ENCODE results near the gene RBM28.
A peak's percentile ranks its signal among the peaks of the same experiment; 100 is the strongest.

Gene RBM28

DNA sequence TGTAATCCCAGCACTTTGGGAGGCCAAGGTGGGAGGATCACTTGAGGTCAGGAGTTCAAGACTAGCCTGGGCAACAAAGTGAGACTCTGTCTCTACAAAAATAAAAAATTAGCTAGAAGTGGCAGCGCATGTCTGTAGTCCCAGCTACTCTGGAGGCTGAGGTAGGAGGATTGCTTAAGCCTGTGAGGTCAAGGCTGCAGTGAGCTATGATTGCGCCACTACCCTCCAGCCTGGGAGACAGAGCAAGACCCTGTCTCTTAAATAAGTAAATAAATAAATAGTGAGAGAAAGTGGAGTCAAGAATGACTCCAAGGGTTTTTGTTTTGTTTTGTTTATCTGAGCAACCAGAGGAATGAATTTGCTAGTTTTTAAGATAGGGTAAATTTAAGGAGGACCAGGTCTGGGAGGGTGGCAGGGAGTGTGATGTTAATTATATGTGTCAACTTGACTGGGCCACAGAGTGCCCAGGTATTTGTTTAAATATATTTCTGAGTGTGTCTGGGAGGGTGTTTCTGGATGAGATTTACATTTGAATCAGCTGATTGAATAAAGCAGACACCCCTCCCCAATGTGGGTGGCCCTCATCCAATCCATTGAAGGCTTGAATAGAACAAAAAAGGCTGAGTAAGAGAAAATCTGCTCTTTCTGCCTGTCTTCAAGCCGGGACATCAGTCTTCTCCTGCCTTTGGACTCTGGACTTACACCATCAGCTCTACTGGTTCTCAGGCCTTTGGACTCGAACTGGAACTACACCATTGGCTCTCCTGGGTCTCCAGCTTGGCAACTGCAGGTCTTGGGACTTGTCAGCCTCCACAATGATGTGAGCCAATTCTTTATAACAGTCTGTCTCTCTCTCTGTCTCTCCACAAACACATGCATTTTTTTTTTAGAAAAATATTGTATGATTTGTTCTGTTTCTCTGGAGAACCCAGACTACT lies 42.5 kb upstream of the RBM28 start:
- TF ChIP-seq, protein P1, sequence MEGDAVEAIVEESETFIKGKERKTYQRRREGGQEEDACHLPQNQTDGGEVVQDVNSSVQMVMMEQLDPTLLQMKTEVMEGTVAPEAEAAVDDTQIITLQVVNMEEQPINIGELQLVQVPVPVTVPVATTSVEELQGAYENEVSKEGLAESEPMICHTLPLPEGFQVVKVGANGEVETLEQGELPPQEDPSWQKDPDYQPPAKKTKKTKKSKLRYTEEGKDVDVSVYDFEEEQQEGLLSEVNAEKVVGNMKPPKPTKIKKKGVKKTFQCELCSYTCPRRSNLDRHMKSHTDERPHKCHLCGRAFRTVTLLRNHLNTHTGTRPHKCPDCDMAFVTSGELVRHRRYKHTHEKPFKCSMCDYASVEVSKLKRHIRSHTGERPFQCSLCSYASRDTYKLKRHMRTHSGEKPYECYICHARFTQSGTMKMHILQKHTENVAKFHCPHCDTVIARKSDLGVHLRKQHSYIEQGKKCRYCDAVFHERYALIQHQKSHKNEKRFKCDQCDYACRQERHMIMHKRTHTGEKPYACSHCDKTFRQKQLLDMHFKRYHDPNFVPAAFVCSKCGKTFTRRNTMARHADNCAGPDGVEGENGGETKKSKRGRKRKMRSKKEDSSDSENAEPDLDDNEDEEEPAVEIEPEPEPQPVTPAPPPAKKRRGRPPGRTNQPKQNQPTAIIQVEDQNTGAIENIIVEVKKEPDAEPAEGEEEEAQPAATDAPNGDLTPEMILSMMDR (IDR thresholded peaks at IDR 0.05): no peak
- intact Hi-C loops (cut with DNase I; ENCODE audit: low total_unique reads): loop anchor here (2.0 kb wide), 1 partner anchor 37 kb away; no protein-coding TSS in a partner anchor

DNA sequence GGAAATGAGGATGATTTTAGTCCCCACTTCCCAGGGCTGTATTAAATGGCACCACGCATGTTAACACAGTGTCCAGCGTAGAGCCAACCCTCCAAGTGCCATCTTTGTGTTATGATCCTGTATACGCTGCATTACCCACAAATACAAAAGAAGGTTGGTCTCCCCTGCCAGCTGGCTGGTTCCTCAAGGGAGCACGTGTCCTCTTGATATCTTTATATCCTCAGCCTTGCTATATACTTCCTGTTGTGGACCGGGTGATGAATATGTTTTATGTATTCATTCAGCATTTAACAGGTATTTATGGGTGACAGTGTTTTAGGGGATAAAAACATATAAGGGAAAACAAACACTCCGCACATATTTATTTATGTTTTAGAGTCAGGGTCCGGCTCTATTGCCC lies 41.0 kb upstream of the RBM28 start:
- Histone ChIP-seq H3K4me3 (no peak overlapping the region), H3K4me1 (peaks cover 0 to 7% (median 2%) of the 10 kb centered on the region in 4 donors), H3K27me3 (peaks cover 0 to 20% of the 10 kb centered on the region in 2 donors), H3K9me3 (no peaks in the 10 kb centered on the region), H3K36me3 (no peaks in the 10 kb centered on the region), H3K27ac (no peak overlapping the region)
- TF ChIP-seq, protein P1 (IDR thresholded peaks at IDR 0.05): no peak
- DNase-seq: no peak
- intact Hi-C loops (cut with DNase I; ENCODE audit: low total_unique reads): no loop called here

More for the DNA sequence above, 42.5 kb upstream of the RBM28 start:
- H3K4me3 ChIP-seq: no peak overlapping the region
- no peaks in the 10 kb centered on the region for H3K9me3 ChIP-seq
- H3K36me3 ChIP-seq: peaks cover 0 to under 1% (median 0%) of the 10 kb centered on the region in 3 donors
- no peak overlapping the region for H3K27ac ChIP-seq
- peaks cover 0 to 14% of the 10 kb centered on the region in 2 donors for H3K27me3 ChIP-seq
- no peak for DNase-seq
- H3K4me1 ChIP-seq: peaks cover 0 to 7% (median 2%) of the 10 kb centered on the region in 4 donors

DNA sequence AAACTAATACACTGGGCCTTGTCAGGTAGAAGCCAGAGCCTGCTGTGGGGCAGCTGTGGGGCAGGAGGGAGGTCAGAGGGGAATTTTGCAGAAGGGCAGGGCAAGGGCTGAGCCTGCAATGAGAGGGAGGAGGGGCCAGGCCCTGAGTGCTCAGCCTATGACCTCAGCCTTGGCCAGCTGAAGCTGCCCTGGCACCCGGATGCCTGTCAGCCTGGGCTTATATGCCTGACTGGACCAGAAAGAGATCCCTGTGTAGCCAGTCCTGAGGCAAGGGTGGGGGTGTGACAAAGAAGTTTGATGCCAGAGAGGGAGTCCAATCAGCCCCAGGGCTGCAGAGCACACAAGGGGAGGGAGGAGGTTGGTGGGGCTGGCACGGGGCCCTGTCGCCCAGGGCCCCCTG lies 40.1 kb upstream of the RBM28 start:
- Histone ChIP-seq H3K27ac (no peak overlapping the region), H3K27me3 (peaks cover 0 to 11% of the 10 kb centered on the region in 2 donors), H3K4me3 (no peak overlapping the region), H3K9me3 (no peaks in the 10 kb centered on the region), H3K4me1 (peaks cover 0 to 7% (median 2%) of the 10 kb centered on the region in 4 donors), H3K36me3 (no peaks in the 10 kb centered on the region)
- TF ChIP-seq, protein P1 (IDR thresholded peaks at IDR 0.05): no peak
- DNase-seq: no peak
- intact Hi-C loops (cut with DNase I; ENCODE audit: low total_unique reads): no loop called here

DNA sequence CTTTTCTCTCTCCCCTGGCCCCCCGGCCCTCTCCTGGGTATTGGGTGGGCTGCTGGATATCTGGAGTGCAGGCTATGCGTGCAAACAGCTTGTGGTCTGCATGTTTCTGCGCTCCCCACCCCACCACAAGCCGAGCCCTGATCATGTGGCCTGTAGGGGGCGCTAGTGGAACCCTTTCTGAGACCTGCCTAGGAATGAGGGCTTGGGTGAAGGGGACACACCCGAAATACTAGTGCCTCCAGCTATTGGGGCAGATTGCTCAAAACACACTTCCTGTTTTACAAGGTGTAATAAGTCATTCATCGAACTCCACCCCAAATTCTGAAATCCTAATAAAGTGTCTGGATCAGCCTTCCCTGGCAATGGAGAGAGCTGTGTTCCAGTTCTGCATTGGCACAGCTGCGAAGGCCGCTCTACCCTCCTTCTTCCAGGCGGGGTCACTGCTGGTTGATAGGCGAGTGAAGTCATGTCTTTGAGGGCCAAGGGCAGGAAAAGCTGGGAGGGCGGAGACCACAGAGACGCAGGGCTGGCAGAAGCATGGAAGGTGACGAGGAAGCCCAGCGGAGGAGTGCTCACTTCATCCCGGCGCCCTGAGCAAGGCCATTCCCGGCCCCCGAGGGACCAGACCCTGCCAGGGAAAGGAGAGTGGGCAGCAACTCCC lies 37.6 kb upstream of the RBM28 start:
- intact Hi-C loops (cut with DNase I; ENCODE audit: low total_unique reads): no loop called here
- no peak overlapping the region for H3K4me3 ChIP-seq
- peak in 1 of 2 donors; percentile 59 for DNase-seq
- TF ChIP-seq, protein P1 (IDR thresholded peaks at IDR 0.05): peak in 1 of 2 experiments; percentile 19
- no peaks in the 10 kb centered on the region for H3K9me3 ChIP-seq
- peaks cover 0 to 11% of the 10 kb centered on the region in 2 donors for H3K27me3 ChIP-seq
- H3K27ac ChIP-seq: no peak overlapping the region
- no peaks in the 10 kb centered on the region for H3K36me3 ChIP-seq
- H3K4me1 ChIP-seq: no peaks in the 10 kb centered on the region

DNA sequence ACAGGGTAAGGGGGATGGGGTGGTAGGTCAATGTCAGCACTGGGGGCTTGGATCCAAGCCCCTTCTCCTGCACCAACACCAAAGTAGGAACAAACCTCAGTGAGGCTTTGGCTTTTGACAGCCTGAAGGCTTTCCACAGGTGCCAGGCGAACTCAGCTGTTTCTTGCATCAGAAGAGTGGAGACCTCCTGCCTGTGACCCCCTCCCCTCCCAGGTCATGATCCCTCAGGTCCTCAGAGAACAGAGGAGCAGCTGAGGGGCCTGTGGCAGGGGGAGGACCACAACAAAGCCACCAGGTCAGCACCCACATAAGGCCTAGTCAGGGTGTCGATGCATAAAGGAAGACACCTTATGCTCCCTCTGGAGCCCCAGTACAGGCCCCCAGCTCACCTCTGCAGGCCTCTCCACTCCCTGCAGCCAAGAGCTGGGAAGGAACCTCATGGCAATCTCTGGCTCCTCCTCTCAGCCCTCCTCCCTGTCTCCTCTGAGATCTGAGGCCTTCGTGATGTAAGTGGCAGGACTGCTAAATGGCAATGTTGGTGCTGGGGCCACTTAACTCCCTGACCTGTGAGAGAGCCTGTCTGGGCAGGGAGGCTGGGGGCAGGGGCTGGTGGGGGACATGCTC lies 36.9 kb upstream of the RBM28 start:
- no peaks in the 10 kb centered on the region for H3K36me3 ChIP-seq
- peaks cover 0 to 11% of the 10 kb centered on the region in 2 donors for H3K27me3 ChIP-seq
- TF ChIP-seq, protein P1 (IDR thresholded peaks at IDR 0.05): no peak

More for the DNA sequence above, 36.9 kb upstream of the RBM28 start:
- no peak overlapping the region for H3K27ac ChIP-seq
- no peak for DNase-seq
- intact Hi-C loops (cut with DNase I; ENCODE audit: low total_unique reads): no loop called here
- H3K4me1 ChIP-seq: no peaks in the 10 kb centered on the region
- H3K4me3 ChIP-seq: no peak overlapping the region
- no peaks in the 10 kb centered on the region for H3K9me3 ChIP-seq
